Kidney (tissue), 14 donors: ENCODE results near the gene PDILT. TPM values are rescaled to one million over a fixed set of nuclear protein-coding genes. Genes with fewer than 3 reads are reported as not detected.

Source experiments
- DNase-seq, 5 donors: peaks; one replicate each; pipeline ENCODE4 v3.0.0-alpha.2; 2013 to 2020
- FAIRE-seq: peaks from 2 replicates; lab custom pipeline; 2012; peaks lifted over from hg19 to GRCh38; lab: Jason Lieb, UNC
- H3K27ac ChIP-seq, 2 donors: one replicate each; pipeline ENCODE4 v1.7.0; 2013; ENCODE audit warnings: low read depth in 2 of 2, low read length in 2 of 2, inconsistent platforms in 1 of 2
- H3K27me3 ChIP-seq: one replicate; pipeline ENCODE4 v1.7.1; 2013; ENCODE audit warnings: low read length, inconsistent platforms; ENCODE audit not compliant: control insufficient read depth, insufficient read depth
- H3K36me3 ChIP-seq, 3 donors: one replicate each; pipeline versions ENCODE4 v1.7.0 to v1.7.1; 2013; ENCODE audit warnings: low read length in 3 of 3, control low read depth in 1 of 3, inconsistent platforms in 1 of 3; ENCODE audit not compliant: insufficient read depth in 3 of 3, control insufficient read depth in 2 of 3
- H3K4me1 ChIP-seq, 3 donors: one replicate each; pipeline versions ENCODE4 v1.7.0 to v1.7.1; 2013; ENCODE audit warnings: low read length in 3 of 3, inconsistent platforms in 1 of 3, low read depth in 1 of 3; ENCODE audit not compliant: control insufficient read depth in 2 of 3, insufficient read depth in 2 of 3
- H3K4me3 ChIP-seq, 3 donors: one replicate each; pipeline versions ENCODE4 v1.7.0 to v1.8.1; 2013; ENCODE audit warnings: low read length in 3 of 3, control low read depth in 1 of 3, inconsistent platforms in 1 of 3
- H3K9ac ChIP-seq, 3 donors: one replicate each; pipeline versions ENCODE4 v1.7.0 to v1.7.1; 2013; ENCODE audit warnings: low read length in 3 of 3, control low read depth in 1 of 3, inconsistent platforms in 1 of 3
- H3K9me3 ChIP-seq, 3 donors: one replicate each; pipeline versions ENCODE4 v1.7.0 to v1.7.1; 2013; ENCODE audit warnings: low read length in 3 of 3, control low read depth in 1 of 3, inconsistent platforms in 1 of 3; ENCODE audit not compliant: control insufficient read depth in 2 of 3, insufficient read depth in 1 of 3
- intact Hi-C: fragments of 100-400 bp; cut with DNase I; formaldehyde crosslinking; loops from one replicate; pipeline ENCODE4 v1.11.1; 2022
- polyA plus RNA-seq: library from polyadenylated mRNA; stranded (reverse); fragments of 350-450 nt; fragmentation: Illumina TruSeq; extraction: RNeasy Lipid Tissue Mini Kit (QIAGEN cat#74804); gene quantifications from one replicate; pipeline ENCODE4 v1.2.3, GENCODE V29; 2014; ENCODE audit warnings: low read depth, low replicate concordance; ENCODE audit not compliant: insufficient read depth
- total RNA-seq: library from RNA; stranded (reverse); fragmentation: NEBNext Ultra II Directional; extraction: Animal tissue kit (Norgen Biotek cat#: 25700); gene quantifications from one replicate; pipeline ENCODE4 v1.2.1, GENCODE V29; 2021
- TF ChIP-seq, protein P1 (sequence below): IDR thresholded peaks from 3 replicates; pipeline ENCODE4 v1.5.1; 2012; ENCODE audit warnings: mild to moderate bottlenecking, moderate library complexity, borderline replicate concordance; ENCODE audit not compliant: insufficient read depth; ENCODE audit errors: extremely low read depth
- donor health status: control.
- donor health status: control.
- donor health status: control.
- donor health status: control.
- donor health status: control.
- donor health status: DM: yes; HTN: yes; CAD: no.
- donor health status: Normal renal cell carcinoma (clear cell type).

PDILT gene
- total and polyA plus RNA-seq, 2 donors from 2014 or later: not detected

DNA sequence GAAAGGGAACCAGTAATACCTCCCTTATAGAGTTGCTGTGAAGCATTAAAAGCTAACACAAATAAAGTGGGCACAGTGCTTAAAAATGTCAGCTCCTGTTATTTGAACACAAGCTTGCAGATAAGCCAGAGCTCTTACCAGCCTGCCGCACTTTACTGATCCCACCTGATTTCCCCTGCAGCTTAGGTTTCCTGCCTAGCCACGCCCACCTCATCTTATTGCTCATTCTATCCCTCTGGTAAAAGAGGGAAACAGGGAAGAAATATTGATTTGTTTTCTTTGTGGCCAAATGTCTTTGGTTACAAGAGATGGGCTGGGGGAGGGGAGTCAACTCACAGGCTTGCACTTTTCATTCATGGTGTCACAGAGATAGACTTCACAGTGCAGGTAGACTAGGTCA is 67.6 kb downstream of the PDILT start:
- H3K4me3 ChIP-seq: no peak overlapping the region
- no peaks in the 10 kb centered on the region for H3K36me3 ChIP-seq
- TF ChIP-seq, protein P1, sequence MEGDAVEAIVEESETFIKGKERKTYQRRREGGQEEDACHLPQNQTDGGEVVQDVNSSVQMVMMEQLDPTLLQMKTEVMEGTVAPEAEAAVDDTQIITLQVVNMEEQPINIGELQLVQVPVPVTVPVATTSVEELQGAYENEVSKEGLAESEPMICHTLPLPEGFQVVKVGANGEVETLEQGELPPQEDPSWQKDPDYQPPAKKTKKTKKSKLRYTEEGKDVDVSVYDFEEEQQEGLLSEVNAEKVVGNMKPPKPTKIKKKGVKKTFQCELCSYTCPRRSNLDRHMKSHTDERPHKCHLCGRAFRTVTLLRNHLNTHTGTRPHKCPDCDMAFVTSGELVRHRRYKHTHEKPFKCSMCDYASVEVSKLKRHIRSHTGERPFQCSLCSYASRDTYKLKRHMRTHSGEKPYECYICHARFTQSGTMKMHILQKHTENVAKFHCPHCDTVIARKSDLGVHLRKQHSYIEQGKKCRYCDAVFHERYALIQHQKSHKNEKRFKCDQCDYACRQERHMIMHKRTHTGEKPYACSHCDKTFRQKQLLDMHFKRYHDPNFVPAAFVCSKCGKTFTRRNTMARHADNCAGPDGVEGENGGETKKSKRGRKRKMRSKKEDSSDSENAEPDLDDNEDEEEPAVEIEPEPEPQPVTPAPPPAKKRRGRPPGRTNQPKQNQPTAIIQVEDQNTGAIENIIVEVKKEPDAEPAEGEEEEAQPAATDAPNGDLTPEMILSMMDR: no peak
- no peak overlapping the region for H3K9ac ChIP-seq
- no peak overlapping the region for H3K27ac ChIP-seq
- intact Hi-C loops: no loop called here
- DNase-seq: no peak
- FAIRE-seq: no peak
- H3K4me1 ChIP-seq: no peaks in the 10 kb centered on the region
- no peaks in the 10 kb centered on the region for H3K9me3 ChIP-seq
- no peaks in the 10 kb centered on the region for H3K27me3 ChIP-seq

DNA sequence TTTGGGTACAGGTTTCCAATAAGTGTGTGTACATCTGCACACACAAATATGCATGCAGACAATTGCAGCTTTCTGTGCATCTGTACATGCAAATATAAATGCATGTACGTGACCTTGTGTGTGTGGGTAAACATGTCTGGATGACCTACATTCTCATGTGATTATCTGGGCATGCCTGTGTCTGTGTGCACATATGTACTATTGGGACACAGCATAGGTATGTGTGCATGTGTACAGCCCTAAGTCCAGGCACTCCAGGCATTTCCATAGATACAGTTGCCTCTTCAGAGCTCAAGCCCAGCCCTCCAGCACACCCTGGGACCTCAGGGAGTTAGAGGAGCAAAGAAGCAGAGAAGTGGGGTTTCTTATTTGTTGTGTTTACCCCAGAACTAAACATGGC is 70.1 kb downstream of the PDILT start:
- Histone ChIP-seq H3K36me3 (no peaks in the 10 kb centered on the region), H3K4me1 (no peaks in the 10 kb centered on the region), H3K27ac (no peak overlapping the region), H3K9me3 (no peaks in the 10 kb centered on the region), H3K27me3 (no peaks in the 10 kb centered on the region), H3K4me3 (no peak overlapping the region), H3K9ac (no peak overlapping the region)
- no peak for FAIRE-seq
- TF ChIP-seq, protein P1: no peak
- DNase-seq: no peak
- intact Hi-C loops: no loop called here

DNA sequence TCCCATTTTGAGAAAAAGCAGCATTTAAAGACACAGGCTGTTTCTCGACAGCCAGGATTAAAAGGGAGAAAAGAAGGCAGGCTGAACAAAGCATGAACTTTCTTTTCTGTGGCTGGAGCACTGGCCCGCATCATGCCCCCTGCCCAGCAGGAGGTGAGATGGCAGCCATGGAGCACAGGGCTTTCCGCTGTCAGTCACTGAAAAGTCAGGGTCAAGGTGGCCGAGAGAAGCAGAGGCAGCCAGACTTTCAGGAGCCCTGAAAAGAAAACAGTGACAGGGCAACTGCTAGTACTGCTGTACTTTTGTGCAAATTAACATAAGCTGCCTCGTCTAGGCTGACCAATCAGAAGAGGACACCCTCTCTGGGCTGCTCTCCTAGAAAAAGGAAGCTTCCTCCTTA is 71.4 kb downstream of the PDILT start:
- intact Hi-C loops: no loop called here
- Histone ChIP-seq H3K9ac (no peak overlapping the region), H3K27ac (no peak overlapping the region), H3K27me3 (no peaks in the 10 kb centered on the region), H3K9me3 (no peaks in the 10 kb centered on the region), H3K4me3 (no peak overlapping the region), H3K4me1 (no peaks in the 10 kb centered on the region), H3K36me3 (no peaks in the 10 kb centered on the region)
- TF ChIP-seq, protein P1: no peak
- DNase-seq (no peak), FAIRE-seq (no peak)

DNA sequence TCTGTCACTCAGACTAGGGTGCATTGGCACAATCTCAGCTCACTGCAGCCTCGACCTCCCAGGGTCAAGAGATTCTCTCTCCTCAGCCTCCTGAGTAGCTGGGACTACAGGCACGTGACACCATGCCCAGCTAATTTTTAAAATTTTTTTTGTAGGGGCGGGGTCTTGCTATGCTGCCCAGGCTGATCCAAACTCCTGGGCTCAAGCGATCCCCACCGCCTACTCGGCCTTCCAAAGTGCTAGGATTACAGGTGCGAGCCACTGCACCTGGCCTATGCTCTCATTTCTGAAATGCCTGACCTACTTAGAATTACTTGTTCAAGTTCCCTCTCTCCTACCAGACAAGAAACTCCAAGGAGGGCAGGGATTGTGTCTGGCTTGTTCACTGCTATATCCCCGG is 72.1 kb downstream of the PDILT start:
- TF ChIP-seq, protein P1: no peak
- DNase-seq (no peak), FAIRE-seq (no peak)
- no peaks in the 10 kb centered on the region for H3K9me3 ChIP-seq
- no peak overlapping the region for H3K9ac ChIP-seq
- H3K36me3 ChIP-seq: no peaks in the 10 kb centered on the region
- no peak overlapping the region for H3K27ac ChIP-seq
- no peak overlapping the region for H3K4me3 ChIP-seq
- no peaks in the 10 kb centered on the region for H3K27me3 ChIP-seq
- intact Hi-C loops: no loop called here
- H3K4me1 ChIP-seq: no peaks in the 10 kb centered on the region
